Measurements from ENCODE around the gene IQCM. TPM values are rescaled to one million over a fixed set of nuclear protein-coding genes. Genes with fewer than 3 reads are reported as not detected.
"Not testable (repeated sequence)": the region's sequence is repeated elsewhere in the genome, so short reads cannot be mapped to it uniquely, and the experiment has no call there.

The IQCM gene
- total RNA-seq, 8 experiments from 2014 or later, result 0.16 to 1.8 (median 0.31) TPM; not detected in 3

DNA sequence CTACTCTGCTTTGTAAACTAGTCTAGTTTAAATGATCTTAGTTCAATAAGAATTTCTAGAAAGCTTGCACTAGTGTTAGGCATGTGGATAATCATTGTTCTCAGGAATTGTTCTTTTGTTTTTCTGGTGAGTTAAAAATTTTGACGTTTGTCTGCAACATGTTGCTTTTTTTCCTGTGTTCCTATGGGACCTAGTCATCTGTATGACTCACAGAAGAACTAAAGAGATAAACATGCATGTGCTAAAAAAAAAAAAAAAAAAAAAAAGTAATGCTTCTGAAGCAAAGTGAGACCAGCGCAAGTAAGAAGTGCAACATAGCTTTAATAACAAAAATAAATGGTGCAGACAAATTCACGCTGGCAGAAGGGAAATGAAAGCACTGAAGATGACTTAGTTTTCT lies 471.2 kb downstream of the IQCM start:
- H3K27ac ChIP-seq, result no peak overlapping the region
- in situ Hi-C loops (cut with MboI; ENCODE audit: low pct_unique_long_range_greater_than_20kb in 2 of 9, low sequenced_read_pairs in 9 of 9, unreplicated experiment in 9 of 9), result no loop called here
- 40 to 100% (median 78%) methylated on average over 1 to 3 of the region's 3 CpGs for WGBS, 10 experiments
- H3K4me1 ChIP-seq (replicated peaks in 1 of 2), result peaks cover 0 to 5% of the 10 kb centered on the region in 2 donors
- no peak overlapping the region for H3K4me3 ChIP-seq
- ATAC-seq (replicated peaks in 6 of 8), result peak in 1 of 8 experiments; percentile 30

DNA sequence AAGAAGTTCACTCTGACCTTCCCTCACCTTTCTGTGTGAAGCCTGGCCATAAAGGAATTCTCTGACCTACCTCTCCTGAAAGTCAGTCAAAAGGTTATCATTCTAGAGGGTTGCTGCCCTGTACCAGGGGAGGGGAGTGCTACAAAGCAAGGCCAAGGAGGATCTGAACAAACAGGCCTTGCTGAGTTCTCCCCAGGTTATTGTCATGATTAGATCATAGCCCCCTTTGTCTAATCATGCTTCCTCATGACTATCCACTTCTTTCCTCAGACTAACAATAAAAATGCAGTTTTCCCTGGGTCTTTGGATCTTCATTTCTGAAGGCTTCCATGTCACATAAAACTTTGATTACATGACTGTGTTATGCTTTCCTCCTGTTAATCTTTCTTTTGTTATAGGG lies 472.0 kb downstream of the IQCM start:
- ATAC-seq (replicated peaks in 6 of 8), result no peak
- no peaks in the 10 kb centered on the region for H3K4me1 ChIP-seq (replicated peaks in 1 of 2)
- no peak overlapping the region for H3K4me3 ChIP-seq
- H3K27ac ChIP-seq, result no peak overlapping the region
- in situ Hi-C loops (cut with MboI; ENCODE audit: low pct_unique_long_range_greater_than_20kb in 2 of 9, low sequenced_read_pairs in 9 of 9, unreplicated experiment in 9 of 9), result no loop called here

DNA sequence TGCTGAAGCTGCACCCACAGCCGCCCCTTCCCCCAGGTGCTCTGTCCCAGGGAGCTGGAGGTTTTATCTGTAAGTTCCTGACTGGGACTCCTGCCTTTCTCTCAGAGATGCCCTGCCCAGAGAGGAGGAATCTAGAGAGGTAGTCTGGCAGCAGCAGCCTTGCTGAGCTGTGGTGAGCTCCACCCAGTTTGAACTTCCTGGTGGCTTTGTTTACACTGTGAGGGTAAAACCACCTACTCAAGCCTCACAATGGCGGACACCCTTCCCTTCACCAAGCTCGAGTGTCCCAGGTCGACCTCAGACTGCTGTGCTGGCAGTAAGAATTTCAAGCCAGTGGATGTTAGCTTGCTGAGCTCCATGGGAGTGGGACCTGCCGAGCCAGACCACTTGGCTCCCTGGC lies 474.5 kb downstream of the IQCM start:
- H3K4me1 ChIP-seq (replicated peaks in 1 of 2); ATAC-seq (replicated peaks in 6 of 8); H3K27ac ChIP-seq; in situ Hi-C loops (cut with MboI; ENCODE audit: low pct_unique_long_range_greater_than_20kb in 2 of 9, low sequenced_read_pairs in 9 of 9, unreplicated experiment in 9 of 9); H3K4me3 ChIP-seq: not testable (repeated sequence)
- WGBS, 10 experiments, result 50 to 100% (median 82%) methylated on average over 1 to 3 of the region's 5 CpGs; no CpG with 5 or more reads in 4 of the 10 experiments

DNA sequence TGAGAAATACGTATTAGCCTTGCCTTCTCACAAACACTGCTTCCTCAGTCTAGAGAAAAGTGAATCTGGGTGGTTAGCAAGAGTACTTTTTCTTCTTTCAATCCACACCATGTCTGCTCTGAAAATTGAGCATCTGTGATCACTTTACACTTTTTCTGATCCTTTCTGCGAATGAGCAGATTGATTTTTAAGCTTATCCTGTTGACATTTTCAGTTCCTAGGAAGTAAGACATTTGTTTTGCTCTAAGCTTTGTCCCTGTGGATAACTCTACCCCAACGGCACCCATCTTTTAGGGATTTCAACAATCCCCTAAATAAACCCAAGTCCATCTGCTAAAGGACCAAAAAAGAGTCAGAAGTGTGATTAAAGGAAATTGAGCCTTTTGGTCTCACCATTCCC lies 487.5 kb downstream of the IQCM start:
- Histone ChIP-seq H3K4me1 (replicated peaks in 1 of 2) (no peaks in the 10 kb centered on the region), H3K4me3 (no peak overlapping the region), H3K27ac (no peak overlapping the region)
- in situ Hi-C loops (cut with MboI; ENCODE audit: low pct_unique_long_range_greater_than_20kb in 2 of 9, low sequenced_read_pairs in 9 of 9, unreplicated experiment in 9 of 9), result no loop called here
- 6 to 100% (median 62%) methylated on average over 1 to 3 of the region's 3 CpGs; no CpG with 5 or more reads in 1 of the 10 experiments for WGBS, 10 experiments
- ATAC-seq (replicated peaks in 6 of 8), result no peak

DNA sequence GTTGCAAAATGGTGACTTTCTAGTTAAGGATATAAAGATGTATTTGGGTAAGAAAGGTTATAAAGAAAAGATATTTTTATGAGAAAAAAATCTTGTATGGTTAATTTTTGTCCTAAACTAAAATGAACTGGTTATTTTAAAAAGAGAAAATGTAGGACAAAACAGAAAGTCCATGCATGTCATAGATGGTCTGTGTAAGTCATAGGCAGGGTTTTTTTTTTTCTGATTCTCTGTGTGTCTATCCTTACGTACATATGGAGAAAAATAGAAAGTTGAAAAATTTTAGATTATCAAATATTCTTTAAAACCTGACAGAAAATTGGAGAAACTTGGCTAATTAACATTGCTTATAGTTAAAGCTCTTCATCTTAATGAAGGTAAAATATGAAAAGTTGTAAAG lies 493.4 kb downstream of the IQCM start:
- Histone ChIP-seq H3K4me3 (no peak overlapping the region), H3K27ac (no peak overlapping the region), H3K4me1 (replicated peaks in 1 of 2) (no peaks in the 10 kb centered on the region)
- WGBS, 10 experiments, result 58 to 89% (median 67%) methylated on average over 1 of the region's 1 CpG; no CpG with 5 or more reads in 2 of the 10 experiments
- ATAC-seq (replicated peaks in 6 of 8), result no peak
- in situ Hi-C loops (cut with MboI; ENCODE audit: low pct_unique_long_range_greater_than_20kb in 2 of 9, low sequenced_read_pairs in 9 of 9, unreplicated experiment in 9 of 9), result no loop called here

DNA sequence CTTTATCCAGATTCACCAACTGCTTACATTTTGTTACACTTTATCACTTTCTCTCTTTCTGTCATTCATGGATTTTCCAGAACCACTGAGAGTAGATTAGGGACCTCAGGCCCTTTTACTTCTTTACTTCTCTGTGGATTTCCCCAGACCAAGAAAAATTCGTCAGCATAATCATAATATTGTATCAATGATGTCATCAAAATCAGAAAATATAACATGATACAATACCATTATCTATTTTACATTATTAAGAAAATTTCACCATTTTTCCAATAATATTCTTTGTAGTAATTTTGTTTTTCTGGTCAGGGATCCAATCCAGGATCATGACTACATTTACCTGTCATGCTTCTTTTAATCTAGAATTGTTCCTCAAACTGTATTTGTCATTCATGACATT lies 494.2 kb downstream of the IQCM start:
- 0 to 71% (median 13%) methylated on average over 1 of the region's 1 CpG; no CpG with 5 or more reads in 2 of the 10 experiments for WGBS, 10 experiments
- ATAC-seq (replicated peaks in 6 of 8), result no peak
- in situ Hi-C loops (cut with MboI; ENCODE audit: low pct_unique_long_range_greater_than_20kb in 2 of 9, low sequenced_read_pairs in 9 of 9, unreplicated experiment in 9 of 9), result no loop called here
- Histone ChIP-seq H3K4me3 (no peak overlapping the region), H3K27ac (no peak overlapping the region), H3K4me1 (replicated peaks in 1 of 2) (no peaks in the 10 kb centered on the region)

DNA sequence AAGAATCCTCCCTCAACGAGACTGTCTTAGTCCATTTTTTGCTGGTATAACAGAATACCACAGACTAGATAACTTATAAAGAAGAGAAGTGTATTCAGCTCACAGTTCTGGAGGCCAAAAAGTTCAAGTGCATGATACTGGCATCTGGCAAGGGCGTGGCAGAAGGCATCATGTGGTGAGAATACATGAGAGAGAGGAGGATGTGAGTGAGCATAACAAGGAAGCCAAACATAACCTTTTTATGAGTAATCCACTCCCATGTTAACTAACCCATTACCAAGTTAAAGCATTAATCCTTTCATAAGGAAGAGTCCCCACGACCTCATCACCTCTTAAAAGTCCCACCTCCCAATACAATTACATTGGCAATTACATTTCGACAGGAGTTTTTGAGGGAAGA lies 504.6 kb downstream of the IQCM start:
- in situ Hi-C loops (cut with MboI; ENCODE audit: low pct_unique_long_range_greater_than_20kb in 2 of 9, low sequenced_read_pairs in 9 of 9, unreplicated experiment in 9 of 9), result no loop called here
- H3K4me1 ChIP-seq (replicated peaks in 1 of 2), result no peaks in the 10 kb centered on the region
- WGBS, 10 experiments, result 10 to 83% (median 46%) methylated on average over 1 to 4 of the region's 4 CpGs
- no peak overlapping the region for H3K27ac ChIP-seq
- no peak overlapping the region for H3K4me3 ChIP-seq
- ATAC-seq (replicated peaks in 6 of 8), result peak in 2 of 8 experiments; percentile 89 to 96

DNA sequence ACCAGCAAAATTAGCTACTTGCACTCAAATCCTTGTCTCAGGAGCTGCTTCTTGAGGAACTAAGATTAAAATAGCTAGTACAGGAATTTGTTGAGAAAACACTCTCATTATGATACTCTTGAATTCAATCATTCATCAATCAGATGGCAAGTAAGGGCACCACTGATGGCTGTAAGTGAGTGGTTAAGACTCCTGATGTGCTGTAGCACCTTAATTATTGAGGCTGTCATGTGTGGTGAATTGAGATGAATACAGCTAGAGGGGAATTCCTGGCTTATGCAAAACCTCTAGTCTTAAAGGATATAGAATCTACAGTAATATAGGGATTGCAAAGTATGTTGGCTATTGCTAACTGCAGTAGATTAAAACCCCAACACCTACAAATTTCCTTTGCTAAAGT lies 509.1 kb downstream of the IQCM start:
- ATAC-seq (replicated peaks in 6 of 8), result peak in 1 of 8 experiments; percentile 32
- Histone ChIP-seq H3K27ac (no peak overlapping the region), H3K4me3 (no peak overlapping the region), H3K4me1 (replicated peaks in 1 of 2) (no peaks in the 10 kb centered on the region)
- in situ Hi-C loops (cut with MboI; ENCODE audit: low pct_unique_long_range_greater_than_20kb in 2 of 9, low sequenced_read_pairs in 9 of 9, unreplicated experiment in 9 of 9), result no loop called here

Measured in motor neuron (in vitro differentiated cells).